ENCODE data around the gene RHPN2. TPM values are rescaled to one million over a fixed set of nuclear protein-coding genes. Genes with fewer than 3 reads are reported as not detected.
"Not testable (repeated sequence)": the region's sequence is repeated elsewhere in the genome, so short reads cannot be mapped to it uniquely, and the experiment has no call there.

Gene RHPN2
- total RNA-seq, 1 donor from 2014 or later = 10.2 TPM

GRCh38 chr19:33047422-33047821 lies 17.3 kb downstream of the RHPN2 start:
- Mint-ChIP-seq H3K4me1 (peaks cover 3% of the 10 kb centered on the region), H3K9me3 (no peaks in the 10 kb centered on the region), H3K36me3 (ENCODE audit: low read depth) (no peaks in the 10 kb centered on the region), H3K27me3 (ENCODE audit: low read depth) (no peaks in the 10 kb centered on the region), H3K27ac (ENCODE audit: unreplicated experiment) (no peak overlapping the region), H3K4me3 (no peak overlapping the region)
- no peak for DNase-seq (ENCODE audit: low read depth, low spot score)
- TF ChIP-seq, protein P1, sequence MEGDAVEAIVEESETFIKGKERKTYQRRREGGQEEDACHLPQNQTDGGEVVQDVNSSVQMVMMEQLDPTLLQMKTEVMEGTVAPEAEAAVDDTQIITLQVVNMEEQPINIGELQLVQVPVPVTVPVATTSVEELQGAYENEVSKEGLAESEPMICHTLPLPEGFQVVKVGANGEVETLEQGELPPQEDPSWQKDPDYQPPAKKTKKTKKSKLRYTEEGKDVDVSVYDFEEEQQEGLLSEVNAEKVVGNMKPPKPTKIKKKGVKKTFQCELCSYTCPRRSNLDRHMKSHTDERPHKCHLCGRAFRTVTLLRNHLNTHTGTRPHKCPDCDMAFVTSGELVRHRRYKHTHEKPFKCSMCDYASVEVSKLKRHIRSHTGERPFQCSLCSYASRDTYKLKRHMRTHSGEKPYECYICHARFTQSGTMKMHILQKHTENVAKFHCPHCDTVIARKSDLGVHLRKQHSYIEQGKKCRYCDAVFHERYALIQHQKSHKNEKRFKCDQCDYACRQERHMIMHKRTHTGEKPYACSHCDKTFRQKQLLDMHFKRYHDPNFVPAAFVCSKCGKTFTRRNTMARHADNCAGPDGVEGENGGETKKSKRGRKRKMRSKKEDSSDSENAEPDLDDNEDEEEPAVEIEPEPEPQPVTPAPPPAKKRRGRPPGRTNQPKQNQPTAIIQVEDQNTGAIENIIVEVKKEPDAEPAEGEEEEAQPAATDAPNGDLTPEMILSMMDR (conservative IDR thresholded peaks at IDR 0.05) = no peak

DNA sequence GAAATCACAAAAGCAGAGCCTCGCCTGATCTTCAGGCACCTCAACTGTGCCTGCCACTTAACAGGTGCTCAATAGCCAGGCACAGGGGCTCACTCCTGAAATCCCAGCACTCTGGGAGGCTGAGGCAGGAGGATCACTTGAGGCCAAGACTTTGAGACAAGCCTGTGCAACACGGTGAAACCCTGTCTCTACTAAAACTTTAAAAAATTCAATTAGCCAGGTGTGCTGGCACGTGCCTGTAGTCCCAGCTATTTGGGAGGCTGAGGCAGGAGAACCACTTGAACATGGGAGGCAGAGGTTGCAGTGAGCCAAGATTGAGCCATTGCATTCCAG lies 22.9 kb downstream of the RHPN2 start:
- H3K4me1 Mint-ChIP-seq = peaks cover 15% of the 10 kb centered on the region
- DNase-seq (ENCODE audit: low read depth, low spot score); H3K27me3 Mint-ChIP-seq (ENCODE audit: low read depth); H3K4me3 Mint-ChIP-seq; H3K9me3 Mint-ChIP-seq: not testable (repeated sequence)
- H3K36me3 Mint-ChIP-seq (ENCODE audit: low read depth) = peaks cover 12% of the 10 kb centered on the region
- peak overlapping the region; percentile 78 for H3K27ac Mint-ChIP-seq (ENCODE audit: unreplicated experiment)

DNA sequence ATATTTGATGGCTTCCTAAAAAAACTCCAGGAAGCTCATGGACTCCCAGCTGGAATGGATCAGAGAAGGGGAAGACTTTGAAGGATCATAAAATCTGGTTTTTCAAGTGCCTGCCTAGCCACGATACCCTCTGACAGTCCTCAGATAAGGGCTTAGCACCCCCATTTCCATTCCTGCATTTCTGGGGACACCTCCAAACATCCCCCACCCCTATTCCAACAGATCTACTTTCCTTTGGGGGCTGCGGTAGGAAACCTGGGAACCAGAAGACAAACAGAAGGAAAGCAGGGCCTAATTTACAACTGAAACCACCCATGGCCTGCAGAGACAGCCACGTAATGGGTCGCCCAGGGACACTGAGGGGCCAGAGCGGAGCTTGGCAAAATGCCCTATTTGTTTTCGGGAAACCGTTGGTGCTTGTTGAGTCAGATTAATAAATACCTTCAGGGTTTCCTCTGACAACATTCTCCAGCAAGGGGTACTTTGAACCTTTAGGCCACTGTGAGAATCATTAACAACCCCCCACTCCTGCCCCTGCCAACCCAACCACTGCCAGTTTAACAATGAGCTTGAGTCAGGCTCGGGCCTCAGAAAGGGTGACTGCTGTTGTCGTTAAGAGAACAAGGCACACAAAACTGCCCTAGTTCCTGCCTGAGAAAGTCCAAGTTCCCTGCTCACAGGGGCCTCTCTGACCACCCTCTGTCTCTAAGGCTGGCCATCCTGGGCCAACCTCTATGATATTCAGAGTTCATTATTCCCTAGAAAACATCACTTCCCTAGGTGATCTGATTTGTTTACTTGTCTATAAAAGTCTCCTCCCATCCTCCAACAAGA lies 23.5 kb downstream of the RHPN2 start:
- no peaks in the 10 kb centered on the region for H3K9me3 Mint-ChIP-seq
- no peak for DNase-seq (ENCODE audit: low read depth, low spot score)
- peak overlapping the region; percentile 92 for H3K27ac Mint-ChIP-seq (ENCODE audit: unreplicated experiment)
- TF ChIP-seq, protein P1 (conservative IDR thresholded peaks at IDR 0.05) = no peak
- H3K4me3 Mint-ChIP-seq = no peak overlapping the region
- no peaks in the 10 kb centered on the region for H3K27me3 Mint-ChIP-seq (ENCODE audit: low read depth)
- H3K4me1 Mint-ChIP-seq = peaks cover 15% of the 10 kb centered on the region
- H3K36me3 Mint-ChIP-seq (ENCODE audit: low read depth) = peaks cover 12% of the 10 kb centered on the region

- Mint-ChIP-seq H3K4me3 (no peak overlapping the region), H3K27ac (ENCODE audit: unreplicated experiment) (no peak overlapping the region), H3K9me3 (no peaks in the 10 kb centered on the region), H3K36me3 (ENCODE audit: low read depth) (peaks cover 12% of the 10 kb centered on the region), H3K4me1 (peaks cover 15% of the 10 kb centered on the region), H3K27me3 (ENCODE audit: low read depth) (no peaks in the 10 kb centered on the region)
- TF ChIP-seq, protein P1 (conservative IDR thresholded peaks at IDR 0.05) = no peak
- DNase-seq (ENCODE audit: low read depth, low spot score) = no peak
Observed at GRCh38 chr19:33039815-33040214, 24.9 kb downstream of the RHPN2 start.

- H3K4me3 Mint-ChIP-seq = no peak overlapping the region
- no peaks in the 10 kb centered on the region for H3K9me3 Mint-ChIP-seq
- peaks cover 15% of the 10 kb centered on the region for H3K4me1 Mint-ChIP-seq
- H3K27me3 Mint-ChIP-seq (ENCODE audit: low read depth) = no peaks in the 10 kb centered on the region
- H3K27ac Mint-ChIP-seq (ENCODE audit: unreplicated experiment) = peak overlapping the region; percentile 27
- DNase-seq (ENCODE audit: low read depth, low spot score) = no peak
- TF ChIP-seq, protein P1 (conservative IDR thresholded peaks at IDR 0.05) = no peak
- H3K36me3 Mint-ChIP-seq (ENCODE audit: low read depth) = peaks cover 12% of the 10 kb centered on the region
Observed at GRCh38 chr19:33039108-33039599, 25.5 kb downstream of the RHPN2 start.

GRCh38 chr19:33037168-33038025 lies 27.3 kb downstream of the RHPN2 start:
- H3K4me3 Mint-ChIP-seq; H3K9me3 Mint-ChIP-seq; DNase-seq (ENCODE audit: low read depth, low spot score); H3K27me3 Mint-ChIP-seq (ENCODE audit: low read depth): not testable (repeated sequence)
- peaks cover 15% of the 10 kb centered on the region for H3K4me1 Mint-ChIP-seq
- peaks cover 12% of the 10 kb centered on the region for H3K36me3 Mint-ChIP-seq (ENCODE audit: low read depth)
- H3K27ac Mint-ChIP-seq (ENCODE audit: unreplicated experiment) = peak overlapping the region; percentile 64

DNA sequence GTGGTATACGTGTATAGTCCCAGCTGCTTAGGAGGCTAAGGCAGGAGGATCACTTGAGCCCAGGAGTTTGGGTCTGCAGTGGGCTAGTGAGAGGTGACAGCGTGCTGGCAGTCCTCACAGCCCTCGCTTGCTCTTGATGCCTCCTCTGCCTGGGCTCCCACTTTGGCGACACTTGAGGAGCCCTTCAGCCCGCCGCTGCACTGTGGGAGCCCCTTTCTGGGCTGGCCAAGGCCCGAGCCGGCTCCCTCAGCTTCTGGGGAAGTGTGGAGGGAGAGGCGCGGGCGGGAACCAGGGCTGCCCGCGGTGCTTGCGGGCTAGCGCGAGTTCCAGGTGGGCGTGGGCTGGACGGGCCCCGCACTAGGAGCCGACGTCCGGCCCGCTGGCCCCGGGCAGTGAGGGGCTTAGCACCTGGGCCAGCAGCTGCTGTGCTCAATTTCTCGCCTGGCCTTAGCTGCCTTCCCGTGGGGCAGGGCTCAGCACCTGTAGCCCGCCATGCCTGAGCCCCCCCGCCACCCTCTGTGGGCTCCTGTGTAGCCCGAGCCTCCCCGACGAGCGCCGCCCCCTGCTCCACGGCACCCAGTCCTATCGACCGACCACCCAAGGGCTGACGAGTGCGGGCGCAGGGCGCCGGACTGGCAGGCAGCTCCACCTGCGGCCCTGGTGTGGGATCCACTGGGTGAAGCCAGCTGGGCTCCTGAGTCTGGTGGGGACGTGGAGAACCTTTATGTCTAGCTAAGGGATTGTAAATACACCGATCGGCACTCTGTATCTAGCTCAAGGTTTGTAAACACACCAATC lies 28.1 kb downstream of the RHPN2 start:
- DNase-seq (ENCODE audit: low read depth, low spot score); H3K27me3 Mint-ChIP-seq (ENCODE audit: low read depth); H3K27ac Mint-ChIP-seq (ENCODE audit: unreplicated experiment): not testable (repeated sequence)

More for the DNA sequence above, 28.1 kb downstream of the RHPN2 start:
- Mint-ChIP-seq H3K4me1 (peaks cover 13% of the 10 kb centered on the region), H3K36me3 (ENCODE audit: low read depth) (peaks cover 12% of the 10 kb centered on the region)
- H3K4me3 Mint-ChIP-seq, H3K9me3 Mint-ChIP-seq: not testable (repeated sequence)
